Smooth muscle cell (in vitro differentiated cells): ENCODE data around the gene TGFBR2. TPM values are rescaled to one million over a fixed set of nuclear protein-coding genes. Genes with fewer than 3 reads are reported as not detected.

Source experiments
- DNase-seq: peaks from one replicate; lab custom pipeline; 2025; ENCODE audit not compliant: unreplicated experiment; lab: John Stamatoyannopoulos, UW
- H2AFZ ChIP-seq: fragments of 200-600 bp; sonication (generic); 2 replicates; pipeline ENCODE4 v1.6.0; 2016; ENCODE audit warnings: antibody characterized with exemption, low read depth, mild to moderate bottlenecking
- H3F3A ChIP-seq: fragments of 200-600 bp; sonication (generic); 2 replicates; pipeline ENCODE4 v1.6.0; 2017; ENCODE audit warnings: antibody characterized with exemption, low read depth
- H3K27ac ChIP-seq: fragments of 200-600 bp; sonication (generic); 2 replicates; pipeline ENCODE4 v1.5.1; 2016; ENCODE audit warnings: low read depth, mild to moderate bottlenecking
- H3K27me3 ChIP-seq: fragments of 200-600 bp; sonication (generic); 2 replicates; pipeline ENCODE4 v1.6.1; 2016; ENCODE audit warnings: low read depth, mild to moderate bottlenecking
- H3K36me3 ChIP-seq: fragments of 200-600 bp; sonication (generic); 2 replicates; pipeline ENCODE4 v1.5.1; 2016; ENCODE audit warnings: low read depth
- H3K4me1 ChIP-seq: fragments of 200-600 bp; sonication (generic); 2 replicates; pipeline ENCODE4 v1.5.1; 2016; ENCODE audit warnings: low read depth
- H3K4me2 ChIP-seq: fragments of 200-600 bp; sonication (generic); 2 replicates; pipeline ENCODE4 v1.6.0; 2016; ENCODE audit warnings: mild to moderate bottlenecking
- H3K4me3 ChIP-seq: fragments of 200-600 bp; sonication (generic); 2 replicates; pipeline ENCODE4 v1.5.1; 2016; ENCODE audit warnings: mild to moderate bottlenecking
- H3K79me2 ChIP-seq: fragments of 200-600 bp; sonication (generic); 2 replicates; pipeline ENCODE4 v1.6.0; 2016; ENCODE audit warnings: low read depth, mild to moderate bottlenecking
- H3K9ac ChIP-seq: fragments of 200-600 bp; sonication (generic); 2 replicates; pipeline ENCODE4 v1.6.0; 2016; ENCODE audit warnings: low read depth
- H3K9me3 ChIP-seq: fragments of 200-600 bp; sonication (generic); replicated peaks from 2 replicates; pipeline ENCODE4 v1.5.1; 2016; ENCODE audit warnings: low read depth
- H4K20me1 ChIP-seq: fragments of 200-600 bp; sonication (generic); 2 replicates; pipeline ENCODE4 v1.6.0; 2016; ENCODE audit warnings: low read depth
- CTCF ChIP-seq: fragments of 200-600 bp; sonication (generic); IDR thresholded peaks from 2 replicates; pipeline ENCODE4 v1.5.1; 2017; ENCODE audit warnings: borderline replicate concordance, mild to moderate bottlenecking, antibody characterized with exemption; ENCODE audit not compliant: insufficient read depth, poor library complexity, severe bottlenecking
- WGBS: methylation state at CpG from one replicate; pipeline ENCODE4 v1.1.7; 2016; ENCODE audit warnings: low lambda C conversion rate; 5-methylcytosine and 5-hydroxymethylcytosine counted together
- polyA plus RNA-seq: library from polyadenylated mRNA; unstranded; fragments of >200 nt; fragmentation: Nextera tagmentation; extraction: Ambion mirVana; gene quantifications from 2 replicates; pipeline ENCODE4 v1.2.1, GENCODE V29; 2016
- total RNA-seq: library from RNA; depleted of rRNA; stranded (reverse); fragments of >200 nt; gene quantifications from 2 replicates; pipeline ENCODE4 v1.2.3, GENCODE V29; 2014

The TGFBR2 gene
- total and polyA plus RNA-seq, 2 experiments from 2014 or later = 39.6 to 53.7 TPM

- WGBS = 99% methylated on average over 4 of the region's 4 CpGs
- no peak for TF ChIP-seq CTCF
- H3K4me2 ChIP-seq = no peak overlapping the region
- no peaks in the 10 kb centered on the region for H3K79me2 ChIP-seq
- no peak overlapping the region for H3K4me3 ChIP-seq
- H3F3A ChIP-seq = no peaks in the 10 kb centered on the region
- H3K27me3 ChIP-seq = no peaks in the 10 kb centered on the region
- no peaks in the 10 kb centered on the region for H4K20me1 ChIP-seq
- no peaks in the 10 kb centered on the region for H3K4me1 ChIP-seq
- no peaks in the 10 kb centered on the region for H3K36me3 ChIP-seq
- no peak overlapping the region for H3K9ac ChIP-seq
- H2AFZ ChIP-seq = no peak overlapping the region
- H3K27ac ChIP-seq = no peak overlapping the region
- DNase-seq = no peak
- H3K9me3 ChIP-seq = no peaks in the 10 kb centered on the region
Observed at GRCh38 chr3:30585654-30586053, 20.7 kb upstream of the TGFBR2 start.

GRCh38 chr3:30586096-30586805 is 20.1 kb upstream of the TGFBR2 start:
- Histone ChIP-seq H3K79me2 (no peaks in the 10 kb centered on the region), H4K20me1 (no peaks in the 10 kb centered on the region), H3K36me3 (no peaks in the 10 kb centered on the region), H3K27ac (no peak overlapping the region), H3F3A (no peaks in the 10 kb centered on the region), H3K9ac (no peak overlapping the region), H3K9me3 (no peaks in the 10 kb centered on the region), H3K4me1 (no peaks in the 10 kb centered on the region), H3K4me2 (no peak overlapping the region), H3K27me3 (no peaks in the 10 kb centered on the region), H3K4me3 (no peak overlapping the region), H2AFZ (no peak overlapping the region)
- 96% methylated on average over 4 of the region's 4 CpGs for WGBS
- no peak for DNase-seq
- TF ChIP-seq CTCF = no peak

GRCh38 chr3:30586806-30587486 is 19.5 kb upstream of the TGFBR2 start:
- WGBS = 88% methylated on average over 4 of the region's 4 CpGs
- H3K36me3 ChIP-seq = no peaks in the 10 kb centered on the region
- H3F3A ChIP-seq = no peaks in the 10 kb centered on the region
- no peak for DNase-seq
- no peak for TF ChIP-seq CTCF
- H3K4me1 ChIP-seq = no peaks in the 10 kb centered on the region
- no peak overlapping the region for H3K4me2 ChIP-seq
- no peak overlapping the region for H3K4me3 ChIP-seq
- no peaks in the 10 kb centered on the region for H3K27me3 ChIP-seq
- H2AFZ ChIP-seq = no peak overlapping the region
- no peak overlapping the region for H3K27ac ChIP-seq
- no peak overlapping the region for H3K9ac ChIP-seq
- no peaks in the 10 kb centered on the region for H3K79me2 ChIP-seq
- no peaks in the 10 kb centered on the region for H4K20me1 ChIP-seq
- no peaks in the 10 kb centered on the region for H3K9me3 ChIP-seq
